ENCODE data around the gene LRP2BP.

The LRP2BP gene

DNA sequence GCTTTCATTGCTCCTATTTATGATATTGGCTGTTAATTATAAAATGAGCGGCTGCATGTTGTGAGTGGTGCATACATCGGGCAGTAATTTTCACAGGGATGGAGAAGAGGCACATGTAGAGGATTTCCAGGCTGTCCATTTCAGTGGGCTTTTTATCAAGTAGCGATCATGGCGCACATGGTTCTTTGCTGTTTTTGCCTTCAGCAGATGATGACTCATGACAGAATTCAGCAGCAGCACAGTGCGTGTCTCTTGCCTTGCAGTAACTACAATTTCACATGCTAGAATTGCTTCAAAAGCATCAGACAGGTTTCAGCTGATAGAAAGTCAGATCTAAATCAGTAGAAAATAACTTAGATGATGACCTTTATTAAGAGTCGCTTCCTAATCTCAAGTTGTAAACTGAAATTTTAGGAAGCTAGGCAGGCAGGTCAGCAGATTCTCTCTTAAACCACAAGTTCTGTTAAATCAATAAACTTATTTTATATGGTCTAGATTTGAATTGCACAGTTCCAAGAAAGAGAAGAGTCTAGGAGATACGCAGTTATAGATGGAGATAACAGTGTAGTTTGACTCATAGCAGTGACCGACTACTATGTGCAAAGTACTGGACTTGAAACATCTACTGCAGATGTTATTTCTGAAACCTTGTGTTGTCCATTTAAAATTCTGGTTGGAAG lies 35.8 kb downstream of the LRP2BP start:
- TF ChIP-seq FOXP2 (optimal IDR thresholded peaks at IDR 0.05; ENCODE audit: borderline replicate concordance, extremely low read depth, extremely low read length, insufficient read depth) (no peak), POLR2AphosphoS5 (IDR thresholded peaks at IDR 0.05; ENCODE audit: low read depth, low read length) (no peak), TAF1 (IDR thresholded peaks at IDR 0.05; ENCODE audit: borderline replicate concordance, insufficient read depth, low read length) (no peak)

DNA sequence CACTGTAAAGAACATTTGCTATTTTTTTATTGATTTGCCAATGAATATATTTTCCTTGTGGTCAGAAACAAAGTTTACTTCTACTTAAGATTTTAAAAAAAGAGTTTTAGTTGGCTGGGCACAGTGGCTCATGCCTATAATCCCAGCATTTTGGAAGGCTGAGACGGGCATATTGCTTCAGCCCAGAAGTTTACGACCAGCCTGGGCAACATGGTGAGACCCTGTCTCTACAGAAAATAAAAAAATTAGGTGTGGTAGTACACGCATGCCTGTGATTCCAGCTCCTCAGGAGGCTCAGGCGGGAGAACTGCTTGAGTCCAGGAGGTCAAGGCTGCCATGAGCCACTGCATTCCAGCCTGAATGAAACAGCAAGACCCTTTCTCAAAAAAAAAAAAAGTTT lies 36.8 kb downstream of the LRP2BP start:
- no peak for TF ChIP-seq FOXP2 (optimal IDR thresholded peaks at IDR 0.05; ENCODE audit: borderline replicate concordance, extremely low read depth, extremely low read length, insufficient read depth)
- TF ChIP-seq, protein P1, sequence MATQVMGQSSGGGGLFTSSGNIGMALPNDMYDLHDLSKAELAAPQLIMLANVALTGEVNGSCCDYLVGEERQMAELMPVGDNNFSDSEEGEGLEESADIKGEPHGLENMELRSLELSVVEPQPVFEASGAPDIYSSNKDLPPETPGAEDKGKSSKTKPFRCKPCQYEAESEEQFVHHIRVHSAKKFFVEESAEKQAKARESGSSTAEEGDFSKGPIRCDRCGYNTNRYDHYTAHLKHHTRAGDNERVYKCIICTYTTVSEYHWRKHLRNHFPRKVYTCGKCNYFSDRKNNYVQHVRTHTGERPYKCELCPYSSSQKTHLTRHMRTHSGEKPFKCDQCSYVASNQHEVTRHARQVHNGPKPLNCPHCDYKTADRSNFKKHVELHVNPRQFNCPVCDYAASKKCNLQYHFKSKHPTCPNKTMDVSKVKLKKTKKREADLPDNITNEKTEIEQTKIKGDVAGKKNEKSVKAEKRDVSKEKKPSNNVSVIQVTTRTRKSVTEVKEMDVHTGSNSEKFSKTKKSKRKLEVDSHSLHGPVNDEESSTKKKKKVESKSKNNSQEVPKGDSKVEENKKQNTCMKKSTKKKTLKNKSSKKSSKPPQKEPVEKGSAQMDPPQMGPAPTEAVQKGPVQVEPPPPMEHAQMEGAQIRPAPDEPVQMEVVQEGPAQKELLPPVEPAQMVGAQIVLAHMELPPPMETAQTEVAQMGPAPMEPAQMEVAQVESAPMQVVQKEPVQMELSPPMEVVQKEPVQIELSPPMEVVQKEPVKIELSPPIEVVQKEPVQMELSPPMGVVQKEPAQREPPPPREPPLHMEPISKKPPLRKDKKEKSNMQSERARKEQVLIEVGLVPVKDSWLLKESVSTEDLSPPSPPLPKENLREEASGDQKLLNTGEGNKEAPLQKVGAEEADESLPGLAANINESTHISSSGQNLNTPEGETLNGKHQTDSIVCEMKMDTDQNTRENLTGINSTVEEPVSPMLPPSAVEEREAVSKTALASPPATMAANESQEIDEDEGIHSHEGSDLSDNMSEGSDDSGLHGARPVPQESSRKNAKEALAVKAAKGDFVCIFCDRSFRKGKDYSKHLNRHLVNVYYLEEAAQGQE (IDR thresholded peaks at IDR 0.05; ENCODE audit: insufficient read depth in 1 of 2, low read depth in 2 of 2, low read length in 2 of 2) = no peak
- no peak for TF ChIP-seq TAF1 (IDR thresholded peaks at IDR 0.05; ENCODE audit: borderline replicate concordance, insufficient read depth, low read length)
- no peak for TF ChIP-seq POLR2AphosphoS5 (IDR thresholded peaks at IDR 0.05; ENCODE audit: low read depth, low read length)
- TF ChIP-seq SIN3A (IDR thresholded peaks at IDR 0.05; ENCODE audit: borderline replicate concordance, insufficient read depth, low read length) = no peak

DNA sequence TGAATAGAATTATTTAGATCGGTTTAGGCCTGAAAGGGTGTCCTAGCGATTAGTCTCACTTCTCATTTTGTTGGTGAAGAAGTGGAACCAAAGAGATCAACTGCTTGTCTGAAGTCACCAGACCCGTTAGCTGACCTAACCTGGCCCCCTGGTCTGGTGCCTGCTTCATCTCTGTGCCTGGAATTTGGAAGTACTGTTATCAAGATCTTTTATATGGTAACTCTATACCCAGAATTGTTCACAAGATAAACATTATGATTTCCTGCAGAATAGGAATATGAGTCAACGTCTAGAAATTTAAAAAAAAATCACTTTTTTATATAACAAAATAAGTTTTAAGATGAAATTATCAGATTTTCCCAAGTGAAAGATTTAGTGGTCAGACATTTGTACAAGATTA lies 37.2 kb downstream of the LRP2BP start:
- TF ChIP-seq, protein P1 (IDR thresholded peaks at IDR 0.05; ENCODE audit: insufficient read depth in 1 of 2, low read depth in 2 of 2, low read length in 2 of 2) = no peak
- no peak for TF ChIP-seq SIN3A (IDR thresholded peaks at IDR 0.05; ENCODE audit: borderline replicate concordance, insufficient read depth, low read length)
- TF ChIP-seq FOXP2 (optimal IDR thresholded peaks at IDR 0.05; ENCODE audit: borderline replicate concordance, extremely low read depth, extremely low read length, insufficient read depth) = no peak
- no peak for TF ChIP-seq POLR2AphosphoS5 (IDR thresholded peaks at IDR 0.05; ENCODE audit: low read depth, low read length)
- TF ChIP-seq TAF1 (IDR thresholded peaks at IDR 0.05; ENCODE audit: borderline replicate concordance, insufficient read depth, low read length) = no peak

DNA sequence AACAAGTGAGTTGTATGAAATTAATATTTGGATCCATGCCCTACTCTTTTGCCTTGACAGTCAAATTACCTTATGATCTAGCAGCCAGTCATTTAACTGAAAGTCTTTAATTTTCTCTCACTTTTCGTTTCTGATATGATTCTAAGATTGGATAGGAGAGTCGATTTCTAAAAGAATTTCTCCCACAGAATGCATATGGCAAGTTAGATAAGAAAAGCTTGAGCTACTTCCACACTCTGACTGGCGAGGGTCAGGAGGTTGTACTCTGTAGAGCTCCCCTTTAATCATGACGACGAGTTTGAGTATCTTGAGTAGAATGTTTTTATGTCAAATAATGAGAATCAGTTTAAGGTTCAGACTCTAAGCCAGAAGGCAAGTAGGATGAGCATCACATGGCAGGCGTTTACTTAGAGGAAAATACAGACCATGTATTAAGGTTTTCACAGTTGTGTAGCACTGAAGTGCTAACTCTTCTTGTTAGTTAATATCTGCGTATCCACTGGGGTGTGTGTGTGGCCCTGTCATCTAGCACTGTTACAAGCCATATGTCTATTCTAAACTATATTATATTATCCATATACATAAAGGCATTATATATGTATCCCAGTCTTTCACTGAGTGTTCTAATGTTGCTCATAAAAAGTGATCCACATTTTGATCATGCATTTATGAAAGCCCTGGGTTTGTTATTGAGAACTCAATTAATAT lies 37.8 kb downstream of the LRP2BP start:
- no peak for TF ChIP-seq FOXP2 (optimal IDR thresholded peaks at IDR 0.05; ENCODE audit: borderline replicate concordance, extremely low read depth, extremely low read length, insufficient read depth)
- TF ChIP-seq TAF1 (IDR thresholded peaks at IDR 0.05; ENCODE audit: borderline replicate concordance, insufficient read depth, low read length) = no peak
- no peak for TF ChIP-seq POLR2AphosphoS5 (IDR thresholded peaks at IDR 0.05; ENCODE audit: low read depth, low read length)
- TF ChIP-seq, protein P1 (IDR thresholded peaks at IDR 0.05; ENCODE audit: insufficient read depth in 1 of 2, low read depth in 2 of 2, low read length in 2 of 2) = no peak
- TF ChIP-seq SIN3A (IDR thresholded peaks at IDR 0.05; ENCODE audit: borderline replicate concordance, insufficient read depth, low read length) = no peak

DNA sequence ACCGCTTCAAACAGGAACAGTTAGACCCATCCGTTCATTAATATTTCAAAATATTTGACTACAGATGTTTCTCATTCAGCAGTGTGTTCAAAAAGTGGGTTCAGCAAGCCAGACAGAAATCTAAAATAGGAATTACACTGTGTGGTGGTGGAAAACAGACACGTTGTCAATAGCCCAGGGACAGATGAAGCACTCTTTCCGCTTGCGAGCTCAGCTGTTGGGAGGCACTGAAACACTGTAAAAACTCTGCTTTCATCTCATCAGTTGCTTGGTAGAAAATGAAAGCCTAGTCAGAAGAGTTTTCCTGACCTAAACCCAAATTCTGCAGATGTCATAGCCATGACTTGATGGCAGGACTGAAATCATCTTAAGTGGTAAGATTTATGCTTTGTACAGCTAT lies 38.5 kb downstream of the LRP2BP start:
- TF ChIP-seq POLR2AphosphoS5 (IDR thresholded peaks at IDR 0.05; ENCODE audit: low read depth, low read length) = no peak
- TF ChIP-seq, protein P1 (IDR thresholded peaks at IDR 0.05; ENCODE audit: insufficient read depth in 1 of 2, low read depth in 2 of 2, low read length in 2 of 2) = no peak
- TF ChIP-seq TAF1 (IDR thresholded peaks at IDR 0.05; ENCODE audit: borderline replicate concordance, insufficient read depth, low read length) = no peak
- no peak for TF ChIP-seq FOXP2 (optimal IDR thresholded peaks at IDR 0.05; ENCODE audit: borderline replicate concordance, extremely low read depth, extremely low read length, insufficient read depth)
- no peak for TF ChIP-seq SIN3A (IDR thresholded peaks at IDR 0.05; ENCODE audit: borderline replicate concordance, insufficient read depth, low read length)
